HG03095 (cell line): ENCODE data around the gene SMYD4.
"Not testable (repeated sequence)": the region's sequence is repeated elsewhere in the genome, so short reads cannot be mapped to it uniquely, and the experiment has no call there.

Source experiments
- ATAC-seq: cut with Tn5 transposase; IDR thresholded peaks from one replicate; pipeline ENCODE4 v1.9.1; 2021; ENCODE audit warnings: moderate library complexity; ENCODE audit not compliant: unreplicated experiment

SMYD4 gene

GRCh38 chr17:1829216-1829591 lies 498 bp downstream of the SMYD4 start:
- no peak for ATAC-seq

DNA sequence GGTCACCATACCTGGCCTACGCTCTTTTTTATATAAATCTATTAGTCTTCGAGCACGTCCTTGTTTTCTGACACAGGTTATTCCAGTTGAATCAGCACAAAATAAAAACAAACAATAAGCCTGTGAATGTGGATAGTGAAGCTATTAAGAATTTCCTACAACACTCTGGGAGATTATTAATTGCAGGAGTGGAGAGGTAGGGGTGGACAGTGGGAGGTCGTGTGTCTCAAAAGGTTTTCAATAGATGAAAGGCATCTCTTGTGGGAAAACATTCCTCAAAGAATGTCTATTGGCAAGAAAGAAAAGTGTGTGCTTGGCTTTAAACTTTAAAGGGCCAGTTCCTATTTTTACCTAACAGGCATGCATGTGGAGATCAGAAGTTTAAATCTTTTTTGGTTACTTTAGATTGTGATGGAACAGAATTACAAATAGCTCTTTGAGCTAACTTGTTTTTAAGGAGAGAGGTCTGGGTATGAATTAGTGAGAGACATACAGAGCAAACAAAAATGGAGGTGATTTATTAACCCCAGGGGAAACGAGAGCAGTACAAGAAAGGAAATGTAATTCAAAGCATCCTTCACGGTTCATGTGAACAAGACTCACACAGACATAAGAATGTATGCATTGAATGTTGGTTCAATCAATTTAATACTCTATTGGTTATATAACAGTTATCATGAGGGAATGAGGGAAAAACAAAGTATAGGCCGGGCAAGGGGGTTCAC lies 9.0 kb downstream of the SMYD4 start:
- ATAC-seq = no peak

DNA sequence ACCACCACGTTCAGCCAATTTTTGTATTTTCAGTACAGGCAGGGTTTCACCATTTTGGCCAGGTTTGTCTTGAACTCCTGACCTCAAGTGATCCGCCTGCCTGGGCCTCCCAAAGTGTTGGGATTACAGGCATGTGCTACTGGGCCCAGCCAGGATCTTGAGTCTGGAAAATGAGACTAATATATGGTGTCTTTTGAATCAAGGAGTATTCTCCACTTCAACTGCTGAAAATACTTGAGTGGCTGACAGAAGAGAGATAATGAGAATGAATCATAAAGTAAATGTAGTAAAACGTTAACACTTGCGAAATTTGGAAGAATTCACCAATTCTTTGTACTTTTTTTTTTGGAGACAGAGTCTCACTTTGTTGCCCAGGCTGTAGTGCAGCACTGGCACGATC lies 16.6 kb downstream of the SMYD4 start:
- ATAC-seq = no peak

GRCh38 chr17:1810450-1811103 lies 19.1 kb downstream of the SMYD4 start:
- no peak for ATAC-seq

GRCh38 chr17:1809815-1810214 lies 19.9 kb downstream of the SMYD4 start:
- not testable (repeated sequence) for ATAC-seq

DNA sequence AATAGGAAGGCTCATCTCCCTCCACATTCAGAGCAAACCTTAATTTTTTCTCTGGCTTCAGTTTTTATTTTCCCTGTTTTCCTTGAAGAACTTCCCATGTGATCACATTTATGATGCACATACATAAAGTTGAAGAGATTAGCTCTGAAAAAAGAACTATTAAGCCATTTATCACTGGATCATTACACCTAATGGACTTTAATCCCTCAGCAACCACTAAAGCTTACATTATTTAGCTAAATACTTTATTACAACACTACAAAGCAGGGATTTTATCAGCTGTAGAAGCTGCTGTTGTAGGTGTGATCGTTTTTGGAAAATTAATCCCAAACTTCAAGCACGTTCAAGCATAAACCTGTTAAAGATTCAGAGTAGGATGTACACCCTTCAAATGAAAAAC lies 21.1 kb downstream of the SMYD4 start:
- no peak for ATAC-seq

DNA sequence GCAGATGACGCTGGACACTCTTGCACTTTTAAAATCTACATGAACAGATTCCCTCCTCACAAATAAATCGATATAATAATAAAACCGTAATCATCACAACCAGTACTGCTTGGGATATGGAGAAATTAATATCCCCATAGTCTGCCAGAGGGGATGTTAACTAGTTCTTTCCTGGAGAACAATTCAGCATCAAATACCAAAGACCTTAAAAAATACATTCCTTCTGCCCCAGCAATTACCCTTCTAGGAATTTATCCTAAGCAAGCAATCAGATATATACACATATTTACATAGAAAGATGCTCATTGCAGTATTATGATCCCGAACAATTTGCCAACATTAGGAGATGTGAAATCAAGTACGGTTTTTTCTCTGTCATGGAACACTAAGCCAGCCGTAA lies 21.8 kb downstream of the SMYD4 start:
- ATAC-seq = no peak

- ATAC-seq = no peak
These were observed 26.4 kb downstream of the SMYD4 start for GRCh38 chr17:1803280-1803679.

GRCh38 chr17:1802429-1802828 lies 27.3 kb downstream of the SMYD4 start:
- no peak for ATAC-seq

DNA sequence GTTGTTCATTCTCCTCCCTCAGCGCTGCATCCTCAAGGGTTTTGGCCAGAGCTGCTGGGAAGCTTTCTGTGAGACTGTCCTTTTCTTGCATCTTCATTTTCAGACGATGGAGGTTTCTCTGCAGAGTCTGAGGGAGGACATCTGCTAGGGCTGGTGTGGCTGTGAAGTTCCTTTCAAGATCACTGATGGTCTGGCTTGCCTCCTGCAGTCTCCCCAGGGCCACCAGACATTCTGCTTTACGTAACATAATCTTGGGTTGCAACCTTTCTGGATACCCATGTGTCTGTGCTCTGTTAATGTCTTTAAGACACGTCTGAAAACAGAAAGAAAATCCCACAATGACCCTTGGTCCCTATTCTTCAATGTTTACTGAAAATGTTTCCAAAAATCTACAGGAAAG lies 29.0 kb downstream of the SMYD4 start:
- no peak for ATAC-seq

DNA sequence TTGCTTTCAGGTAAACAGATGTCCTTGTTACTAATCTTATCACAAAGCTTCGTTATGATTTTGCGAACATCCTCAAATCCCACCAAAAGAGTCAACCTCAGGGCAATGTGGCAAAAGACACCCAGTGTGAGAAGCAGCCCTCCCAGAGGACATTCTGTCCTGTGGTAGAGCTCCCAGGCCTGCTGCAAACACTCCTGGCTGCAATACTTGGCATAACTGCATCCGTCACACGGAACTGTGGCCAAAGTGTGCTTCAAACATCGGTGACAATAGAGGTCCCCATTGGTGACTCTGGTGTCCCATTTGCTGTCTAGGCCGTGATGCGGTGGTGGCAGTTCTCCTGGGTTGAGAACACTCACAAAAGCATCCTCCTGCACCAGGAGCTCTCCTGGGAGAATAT lies 29.5 kb downstream of the SMYD4 start:
- no peak for ATAC-seq

DNA sequence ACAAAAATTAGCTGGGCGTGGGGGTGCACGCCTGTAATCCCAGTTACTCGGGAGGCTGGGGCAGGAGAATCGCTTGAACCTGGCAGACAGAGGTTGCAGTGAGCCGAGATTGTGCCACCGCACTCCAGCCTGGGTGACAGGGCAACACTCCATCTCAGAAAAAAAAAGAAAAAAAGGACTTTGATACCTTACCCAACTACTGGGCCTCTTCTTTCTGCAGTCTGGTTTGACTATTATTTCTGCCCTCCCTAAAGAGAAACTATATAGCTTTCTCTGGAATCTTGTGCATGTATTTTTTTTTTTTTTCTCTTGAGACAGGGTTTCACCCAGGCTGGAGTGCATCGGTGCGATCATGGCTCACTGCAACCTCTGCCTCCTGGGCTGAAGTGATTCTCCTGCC lies 31.9 kb downstream of the SMYD4 start:
- ATAC-seq = not testable (repeated sequence)

GRCh38 chr17:1797323-1797722 lies 32.4 kb downstream of the SMYD4 start:
- no peak for ATAC-seq

DNA sequence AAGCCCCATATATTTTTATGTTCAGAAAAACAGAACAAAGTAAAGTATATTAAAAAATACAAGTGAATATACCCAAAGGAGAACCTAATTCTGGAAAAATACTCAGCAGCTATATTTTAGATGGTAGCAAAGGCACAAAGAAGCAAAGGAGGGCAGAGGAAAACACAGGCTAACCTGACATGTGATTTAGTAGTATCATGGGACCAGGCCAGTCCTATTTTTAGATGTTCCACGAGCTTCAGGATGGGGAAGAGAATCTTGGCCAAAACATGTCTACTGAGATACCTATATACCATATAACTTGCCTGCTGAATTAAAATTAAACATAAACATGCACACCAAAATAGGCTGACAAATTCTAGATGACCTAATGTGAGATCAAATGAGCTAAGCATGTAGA lies 32.9 kb downstream of the SMYD4 start:
- no peak for ATAC-seq

DNA sequence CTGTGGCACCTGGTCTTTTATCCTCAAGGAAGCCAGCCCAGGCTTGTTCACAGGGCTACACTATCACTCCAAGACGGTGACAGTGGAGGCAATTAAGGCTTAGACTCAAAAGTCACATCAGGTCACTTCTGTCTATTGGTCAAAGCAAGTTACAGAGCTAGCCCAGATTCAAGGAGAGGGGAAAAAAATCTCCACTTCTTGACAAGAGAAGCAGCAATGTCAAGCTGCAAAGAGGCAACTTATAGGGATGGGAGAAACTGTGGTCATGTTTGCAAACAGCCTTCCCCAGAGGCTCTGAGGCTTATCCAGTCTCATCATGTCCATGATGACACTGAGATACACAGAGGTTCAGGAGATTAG lies 36.3 kb downstream of the SMYD4 start:
- ATAC-seq = no peak

- ATAC-seq = no peak
These were observed 36.9 kb downstream of the SMYD4 start for GRCh38 chr17:1792495-1793446.

DNA sequence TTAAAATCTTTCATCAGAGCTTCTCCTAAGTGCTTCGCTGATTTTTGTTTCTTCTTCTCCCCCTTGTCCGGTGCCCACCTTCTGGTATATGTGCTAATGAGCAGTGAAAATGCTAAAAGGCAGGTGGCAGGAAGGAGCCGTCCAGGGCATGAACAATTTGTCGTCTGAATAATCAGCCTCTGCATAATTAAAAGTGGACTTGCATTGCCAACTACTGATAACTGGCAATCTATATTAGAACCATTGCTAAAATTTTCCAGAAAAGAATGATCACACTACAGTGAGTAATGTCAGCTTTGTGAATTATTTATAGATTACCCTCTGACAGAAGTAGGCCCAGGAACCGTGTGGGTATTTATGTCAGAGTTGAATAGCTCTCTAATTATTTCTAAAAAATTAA lies 39.8 kb downstream of the SMYD4 start:
- no peak for ATAC-seq

DNA sequence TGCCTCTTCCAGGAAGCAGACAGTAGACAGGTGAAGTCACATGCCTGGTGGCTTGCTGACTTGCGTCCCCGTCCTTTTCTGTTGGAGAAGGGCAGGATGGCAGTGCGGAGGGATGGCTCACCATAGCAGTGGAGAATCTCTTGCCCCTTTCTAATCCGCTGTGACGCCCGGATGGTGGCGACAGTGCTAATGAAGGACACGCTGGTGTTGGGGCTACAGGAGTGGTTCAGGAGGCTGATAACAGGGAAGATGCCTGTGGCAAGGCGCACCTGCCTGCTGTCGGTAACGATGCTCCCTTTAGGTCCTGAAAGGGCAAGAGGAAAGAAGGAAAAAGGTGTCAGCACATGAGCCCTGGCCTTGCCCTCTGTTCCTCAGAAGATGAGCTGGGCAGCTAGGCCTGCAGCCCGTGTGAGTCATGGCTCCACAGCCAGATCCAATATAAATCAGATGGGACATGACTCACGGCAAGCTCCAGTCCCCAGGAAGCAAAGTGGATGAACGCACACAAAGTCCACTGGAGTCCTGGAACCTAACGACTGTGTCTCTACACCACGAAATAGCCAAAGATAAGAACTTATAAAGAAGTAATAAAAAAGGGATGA lies 42.3 kb downstream of the SMYD4 start:
- no peak for ATAC-seq

DNA sequence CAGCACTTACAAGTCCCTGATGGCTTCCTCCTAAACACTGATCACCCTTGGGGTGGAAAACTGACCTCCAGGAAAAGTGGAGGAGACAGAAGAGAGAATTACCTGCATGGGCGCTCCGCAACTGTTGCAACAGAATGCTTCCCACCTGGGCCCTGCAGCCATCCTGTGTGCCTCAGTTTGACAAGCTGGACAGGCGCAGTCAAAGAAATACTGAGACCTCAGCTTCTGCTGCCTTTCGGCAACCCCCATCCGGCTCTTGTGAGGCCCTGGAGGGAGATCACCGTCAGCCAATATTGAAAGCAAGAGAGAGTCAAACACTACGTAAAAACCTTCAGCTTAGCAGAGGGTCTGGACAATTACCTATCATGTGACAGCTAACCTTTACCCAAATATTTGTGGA lies 43.0 kb downstream of the SMYD4 start:
- ATAC-seq = no peak

GRCh38 chr17:1785930-1786329 lies 43.8 kb downstream of the SMYD4 start:
- no peak for ATAC-seq

DNA sequence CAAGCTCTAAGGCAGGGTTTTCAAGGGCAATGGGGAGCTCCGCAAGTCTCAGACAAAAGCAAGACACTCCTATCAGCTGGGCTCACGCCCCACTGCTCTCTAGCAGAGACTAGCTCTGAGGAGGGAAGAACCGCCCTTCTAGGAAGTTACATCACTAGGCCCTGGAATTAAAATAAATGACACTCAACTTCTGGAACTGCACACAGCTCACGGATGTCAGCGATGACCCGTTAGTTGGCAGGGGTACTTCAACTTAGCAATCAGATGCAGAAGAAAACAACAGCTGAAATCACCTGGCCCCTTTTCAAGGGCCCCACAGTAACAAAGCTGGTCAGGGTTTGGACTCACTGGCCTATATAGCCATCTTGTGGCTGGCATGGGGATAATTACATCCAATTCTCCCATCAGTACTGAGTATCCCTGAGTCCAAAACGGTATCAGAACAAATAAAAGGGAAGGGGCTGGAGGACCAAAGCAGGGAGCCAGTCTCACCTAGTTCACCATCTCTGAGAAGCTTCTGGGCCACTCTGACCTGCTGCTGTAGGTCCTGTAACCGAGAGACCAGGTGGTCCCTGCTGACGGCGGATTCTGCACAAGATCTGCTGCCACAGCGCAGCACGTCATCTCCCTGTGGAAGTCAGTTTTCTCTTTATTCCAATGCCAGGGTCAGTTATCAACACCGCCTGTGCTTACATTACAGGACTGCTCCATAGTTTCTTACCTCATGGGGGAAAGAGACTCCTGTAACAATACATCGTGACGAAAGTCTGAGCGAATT lies 45.7 kb downstream of the SMYD4 start:
- no peak for ATAC-seq
